CD8-positive, alpha-beta memory T cell (primary cell): ENCODE measurements around the gene ZNF554. TPM values are rescaled to one million over a fixed set of nuclear protein-coding genes. Genes with fewer than 3 reads are reported as not detected.

ENCODE experiments used
- CTCF ChIA-PET: fragments of 350-600 bp; sonication (Branson Sonifier 250); formaldehyde crosslinking; loops from one replicate; lab custom pipeline; 2021; ENCODE audit warnings: antibody characterized with exemption; lab: Charles Lee
- POLR2A ChIA-PET: fragments of 350-600 bp; sonication (Branson Sonifier 250); formaldehyde crosslinking; loops from one replicate; lab custom pipeline; 2021; ENCODE audit warnings: antibody characterized with exemption; lab: Charles Lee
- DNase-seq, 5 donors: peaks; one replicate each; pipeline versions ENCODE4 v3.0.0 to v3.0.0-alpha.2; 2020 to 2022; ENCODE audit warnings: mixed read lengths in 1 of 5
- H3K27ac ChIP-seq: one replicate; pipeline ENCODE4 v1.7.0; 2013; ENCODE audit warnings: low read depth, mild to moderate bottlenecking, low read length, moderate library complexity
- H3K27me3 ChIP-seq: 2 replicates; pipeline ENCODE4 v1.7.0; 2013; ENCODE audit warnings: low read length, mild to moderate bottlenecking; ENCODE audit not compliant: insufficient read depth, poor library complexity, severe bottlenecking
- H3K36me3 ChIP-seq: 2 replicates; pipeline ENCODE4 v1.7.0; 2013; ENCODE audit warnings: mild to moderate bottlenecking, low read length, moderate library complexity; ENCODE audit not compliant: insufficient read depth
- H3K4me1 ChIP-seq: 2 replicates; pipeline ENCODE4 v1.7.0; 2013; ENCODE audit warnings: mild to moderate bottlenecking, low read length, moderate library complexity; ENCODE audit not compliant: insufficient read depth
- H3K4me3 ChIP-seq: 2 replicates; pipeline ENCODE4 v1.7.0; 2013; ENCODE audit warnings: mild to moderate bottlenecking, low read length
- H3K9me3 ChIP-seq: 2 replicates; pipeline ENCODE4 v1.7.0; 2013; ENCODE audit warnings: mild to moderate bottlenecking, low read length
- H3K27ac Mint-ChIP-seq, 8 donors: one replicate each; pipeline ENCODE4 v1.8.0; 2020 to 2021; ENCODE audit warnings: mixed read lengths in 8 of 8, mild to moderate bottlenecking in 6 of 8, inconsistent platforms in 3 of 8, moderate library complexity in 3 of 8
- H3K27me3 Mint-ChIP-seq, 2 donors: one replicate each; pipeline ENCODE4 v1.8.0; 2020 to 2021; ENCODE audit warnings: mixed read lengths in 2 of 2, mild to moderate bottlenecking in 1 of 2, moderate library complexity in 1 of 2
- H3K36me3 Mint-ChIP-seq, 3 donors: one replicate each; pipeline ENCODE4 v1.8.0; 2020 to 2021; ENCODE audit warnings: mixed read lengths in 3 of 3, inconsistent platforms in 1 of 3, mild to moderate bottlenecking in 1 of 3
- H3K4me1 Mint-ChIP-seq, 3 donors: one replicate each; pipeline ENCODE4 v1.8.0; 2020 to 2021; ENCODE audit warnings: mixed read lengths in 3 of 3, inconsistent platforms in 1 of 3, mild to moderate bottlenecking in 1 of 3
- H3K4me3 Mint-ChIP-seq, 7 donors: one replicate each; pipeline ENCODE4 v1.8.0; 2020 to 2021; ENCODE audit warnings: mixed read lengths in 7 of 7, mild to moderate bottlenecking in 6 of 7, moderate library complexity in 4 of 7, inconsistent platforms in 2 of 7
- H3K9me3 Mint-ChIP-seq, 5 donors: one replicate each; pipeline ENCODE4 v1.8.0; 2020 to 2022; ENCODE audit warnings: mixed read lengths in 5 of 5, mild to moderate bottlenecking in 3 of 5, moderate library complexity in 2 of 5, inconsistent platforms in 1 of 5
- polyA plus RNA-seq: library from polyadenylated mRNA; unstranded; fragments of 300-500 nt; fragmentation: Illumina TruSeq; gene quantifications from one replicate; pipeline ENCODE4 v1.2.3, GENCODE V29; 2021
- total RNA-seq, 2 experiments: library from RNA; stranded (reverse); gene quantifications; one replicate each; pipeline ENCODE4 v1.2.3, GENCODE V29; 2021

Gene ZNF554
- total and polyA plus RNA-seq, 3 experiments from 2014 or later = 2.1 to 5.7 (median 2.3) TPM

DNA sequence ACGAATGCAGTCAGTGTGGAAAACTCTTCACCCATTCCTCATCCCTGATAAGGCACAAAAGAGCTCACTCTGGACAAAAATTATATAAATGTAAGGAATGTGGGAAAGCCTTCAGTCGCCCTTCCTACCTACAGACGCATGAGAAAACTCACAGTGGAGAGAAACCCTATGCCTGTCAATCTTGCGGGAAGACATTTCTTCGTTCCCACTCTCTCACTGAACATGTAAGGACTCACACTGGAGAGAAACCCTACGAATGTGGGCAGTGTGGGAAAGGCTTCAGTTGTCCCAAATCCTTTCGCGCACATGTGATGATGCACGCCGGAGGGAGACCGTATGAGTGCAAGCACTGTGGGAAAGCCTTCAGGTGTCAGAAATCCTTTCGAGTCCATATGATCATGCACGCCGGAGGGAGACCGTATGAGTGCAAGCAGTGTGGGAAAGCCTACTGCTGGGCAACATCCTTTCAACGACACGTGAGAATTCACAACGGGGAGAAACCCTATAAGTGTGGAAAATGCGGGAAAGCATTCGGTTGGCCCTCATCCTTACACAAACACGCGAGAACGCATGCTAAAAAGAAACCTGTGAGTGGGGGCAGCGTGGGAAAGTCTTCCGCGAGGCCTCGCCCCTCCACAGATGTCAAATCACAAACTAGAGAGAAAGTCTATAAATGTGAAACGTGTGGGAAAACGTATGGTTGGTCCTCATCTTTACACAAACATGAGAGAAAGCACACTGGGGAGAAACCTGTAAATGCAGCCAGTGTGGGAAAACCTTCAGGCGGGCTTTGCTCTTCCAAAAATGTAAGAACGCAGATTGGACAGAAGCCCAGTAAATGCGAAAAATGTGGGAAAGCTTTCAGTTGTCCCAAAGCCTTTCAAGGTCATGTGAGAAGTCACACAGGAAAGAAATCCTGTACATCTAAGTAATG lies 58.0 kb downstream of the ZNF554 start:
- ChIA-PET POLR2A (no interaction called here), CTCF (no interaction called here)
- Mint-ChIP-seq H3K4me3 (no peak overlapping the region), H3K9me3 (peaks cover 0 to 26% (median 24%) of the 10 kb centered on the region in 5 donors), H3K4me1 (no peaks in the 10 kb centered on the region), H3K27me3 (no peaks in the 10 kb centered on the region), H3K27ac (no peak overlapping the region), H3K36me3 (no peaks in the 10 kb centered on the region)
- Histone ChIP-seq H3K9me3 (peaks cover 13% of the 10 kb centered on the region), H3K36me3 (no peaks in the 10 kb centered on the region), H3K4me1 (no peaks in the 10 kb centered on the region), H3K27me3 (no peaks in the 10 kb centered on the region), H3K4me3 (no peak overlapping the region), H3K27ac (no peak overlapping the region)
- no peak for DNase-seq

- H3K27ac ChIP-seq = no peak overlapping the region
- H3K4me1 Mint-ChIP-seq = peaks cover 0 to 9% (median 3%) of the 10 kb centered on the region in 3 donors
Measured at GRCh38 chr19:2883686-2884439, 64.2 kb downstream of the ZNF554 start.

GRCh38 chr19:2885736-2886135 lies 66.1 kb downstream of the ZNF554 start:
- H3K27me3 ChIP-seq = no peaks in the 10 kb centered on the region
- no peak for DNase-seq
- H3K4me3 ChIP-seq = no peak overlapping the region
- no peak overlapping the region for H3K27ac Mint-ChIP-seq
- H3K4me1 Mint-ChIP-seq = peaks cover 0 to 9% (median 3%) of the 10 kb centered on the region in 3 donors
- H3K9me3 Mint-ChIP-seq = no peaks in the 10 kb centered on the region
- no peak overlapping the region for H3K27ac ChIP-seq
- ChIA-PET CTCF (interaction anchor here (0.9 kb wide), 1 partner anchor 237 kb away, joined by 3 read pairs; no protein-coding TSS in a partner anchor), POLR2A (no interaction called here)
- H3K9me3 ChIP-seq = no peaks in the 10 kb centered on the region
- no peak overlapping the region for H3K4me3 Mint-ChIP-seq
- H3K4me1 ChIP-seq = no peaks in the 10 kb centered on the region
- no peaks in the 10 kb centered on the region for H3K36me3 ChIP-seq
- H3K36me3 Mint-ChIP-seq = no peaks in the 10 kb centered on the region
- peaks cover 3 to 4% of the 10 kb centered on the region in 2 donors for H3K27me3 Mint-ChIP-seq

More at GRCh38 chr19:2883686-2884439, 64.2 kb downstream of the ZNF554 start:
- no peaks in the 10 kb centered on the region for H3K27me3 ChIP-seq
- no peak overlapping the region for H3K4me3 Mint-ChIP-seq
- peaks cover 3 to 4% of the 10 kb centered on the region in 2 donors for H3K27me3 Mint-ChIP-seq
- no peaks in the 10 kb centered on the region for H3K36me3 ChIP-seq
- H3K27ac Mint-ChIP-seq = no peak overlapping the region
- H3K4me3 ChIP-seq = no peak overlapping the region
- H3K9me3 Mint-ChIP-seq = peaks cover 0 to 6% (median 4%) of the 10 kb centered on the region in 5 donors
- DNase-seq = no peak
- no peaks in the 10 kb centered on the region for H3K9me3 ChIP-seq
- ChIA-PET CTCF (no interaction called here), POLR2A (no interaction called here)
- no peaks in the 10 kb centered on the region for H3K36me3 Mint-ChIP-seq
- no peaks in the 10 kb centered on the region for H3K4me1 ChIP-seq

Other genes with a start within 250 kb of the ZNF554 start
- gene GNG7, start 117.2 kb upstream of the ZNF554 start, total RNA-seq = under 1 TPM; 0.40 to 0.53 TPM
- 1.2 TPM for gene GNG7, start 117.2 kb upstream of the ZNF554 start, polyA plus RNA-seq
- gene DIRAS1, start 98.5 kb upstream of the ZNF554 start, total RNA-seq = under 1 TPM in 1 of 2 experiments, not detected in 1; 0.18 TPM
- gene DIRAS1, start 98.5 kb upstream of the ZNF554 start, polyA plus RNA-seq = not detected
- 10 to 100 TPM; 44.1 to 51.3 TPM for gene SLC39A3, start 79.9 kb upstream of the ZNF554 start, total RNA-seq
- 35.4 TPM for gene SLC39A3, start 79.9 kb upstream of the ZNF554 start, polyA plus RNA-seq
- 10 to 100 TPM; 87.8 to 93.9 TPM for gene SGTA, start 36.6 kb upstream of the ZNF554 start, total RNA-seq
- gene SGTA, start 36.6 kb upstream of the ZNF554 start, polyA plus RNA-seq = 39.7 TPM
- 100 to 1,000 TPM; 169 to 178 TPM for gene THOP1, start 34.4 kb upstream of the ZNF554 start, total RNA-seq
- 40.2 TPM for gene THOP1, start 34.4 kb upstream of the ZNF554 start, polyA plus RNA-seq
- 1 to 10 TPM; 2.5 to 3.0 TPM for gene ZNF555, start 21.6 kb downstream of the ZNF554 start, total RNA-seq
- gene ZNF555, start 21.6 kb downstream of the ZNF554 start, polyA plus RNA-seq = 4.5 TPM
- not detected for gene ZNF556, start 47.5 kb downstream of the ZNF554 start, total RNA-seq
- not detected for gene ZNF556, start 47.5 kb downstream of the ZNF554 start, polyA plus RNA-seq
- gene ZNF57, start 81.1 kb downstream of the ZNF554 start, total RNA-seq = 1 to 10 TPM; 4.4 TPM
- gene ZNF57, start 81.1 kb downstream of the ZNF554 start, polyA plus RNA-seq = 3.2 TPM
- 1 to 10 TPM; 3.8 to 4.1 TPM for gene ZNF77, start 125.1 kb downstream of the ZNF554 start, total RNA-seq
- gene ZNF77, start 125.1 kb downstream of the ZNF554 start, polyA plus RNA-seq = 3.1 TPM
- gene TLE6, start 157.7 kb downstream of the ZNF554 start, total RNA-seq = 1 to 10 TPM; 1.1 to 1.3 TPM
- not detected for gene TLE6, start 157.7 kb downstream of the ZNF554 start, polyA plus RNA-seq
- 1 to 10 TPM; 3.8 to 5.3 TPM for gene TLE2, start 209.4 kb downstream of the ZNF554 start, total RNA-seq
- 5.0 TPM for gene TLE2, start 209.4 kb downstream of the ZNF554 start, polyA plus RNA-seq
- 100 to 1,000 TPM; 335 to 352 TPM for gene TLE5, start 242.6 kb downstream of the ZNF554 start, total RNA-seq
- 753 TPM for gene TLE5, start 242.6 kb downstream of the ZNF554 start, polyA plus RNA-seq